H1 (cell line): ENCODE results near the gene NDUFAB1. TPM values are rescaled to one million over a fixed set of nuclear protein-coding genes. Genes with fewer than 3 reads are reported as not detected.
A peak's percentile ranks its signal among the peaks of the same experiment; 100 is the strongest.

Experiments
- CTCF ChIA-PET: fragments of 300-600 bp; sonication (Branson Sonifier 250); formaldehyde crosslinking; loops from one replicate; lab custom pipeline; 2021; ENCODE audit not compliant: partially characterized antibody; lab: Charles Lee
- POLR2A ChIA-PET: fragments of 300-600 bp; sonication (Branson Sonifier 250); formaldehyde crosslinking; loops from one replicate; lab custom pipeline; 2021; ENCODE audit warnings: inconsistent platforms; ENCODE audit not compliant: partially characterized antibody; lab: Charles Lee
- DNase-seq, 2 experiments: peaks; one replicate each; pipeline versions ENCODE4 v3.0.0 to v3.0.0-alpha.2; 2010 to 2022; ENCODE audit warnings: low spot score in 2 of 2, low read depth in 1 of 2, mixed read lengths in 1 of 2
- FAIRE-seq: peaks from 2 replicates; lab custom pipeline; 2011; peaks lifted over from hg19 to GRCh38; lab: Jason Lieb, UNC
- H2AFZ ChIP-seq: 2 replicates; pipeline ENCODE4 v1.8.1; 2012; ENCODE audit warnings: low read length, inconsistent platforms
- H2AK5ac ChIP-seq: 2 replicates; pipeline ENCODE4 v1.6.1; 2013; ENCODE audit warnings: low read depth, low read length
- H2BK120ac ChIP-seq: replicated peaks from 2 replicates; pipeline ENCODE3; 2013; ENCODE audit warnings: low read depth, low read length, inconsistent platforms
- H2BK12ac ChIP-seq: 2 replicates; pipeline ENCODE4 v1.6.1; 2013; ENCODE audit warnings: low read depth, low read length
- H2BK15ac ChIP-seq: 2 replicates; pipeline ENCODE4 v1.6.1; 2013; ENCODE audit warnings: low read length
- H2BK20ac ChIP-seq: 2 replicates; pipeline ENCODE4 v1.6.1; 2013; ENCODE audit warnings: low read length
- H2BK5ac ChIP-seq: 2 replicates; pipeline ENCODE4 v1.6.1; 2013; ENCODE audit warnings: low read depth, low read length
- H3K14ac ChIP-seq: 2 replicates; pipeline ENCODE4 v1.6.1; 2013; ENCODE audit warnings: inconsistent platforms; ENCODE audit not compliant: insufficient read length
- H3K18ac ChIP-seq: 2 replicates; pipeline ENCODE4 v1.6.1; 2013; ENCODE audit warnings: low read length; ENCODE audit errors: extremely low read depth
- H3K23ac ChIP-seq: 2 replicates; pipeline ENCODE4 v1.6.1; 2013; ENCODE audit warnings: inconsistent platforms; ENCODE audit not compliant: insufficient read length
- H3K23me2 ChIP-seq: 2 replicates; pipeline ENCODE4 v1.6.1; 2013; ENCODE audit warnings: low read depth, low read length
- H3K27ac ChIP-seq: 2 replicates; pipeline ENCODE4 v1.6.1; 2011; ENCODE audit warnings: low read depth, low read length, inconsistent platforms
- H3K27me3 ChIP-seq, 4 experiments: replicated peaks in 1 of 4; 1 replicate in 1 of 4; 2 replicates in 3 of 4; pipeline versions ENCODE4 v1.6.1 to v1.8.1; 2011 to 2013; ENCODE audit warnings: low read length in 3 of 4, mild to moderate bottlenecking in 3 of 4, inconsistent platforms in 2 of 4, mixed read lengths in 2 of 4, moderate library complexity in 1 of 4; ENCODE audit not compliant: control insufficient read depth in 3 of 4, insufficient read depth in 3 of 4; ENCODE audit errors: extremely low read depth in 1 of 4
- H3K36me3 ChIP-seq, 4 experiments: 2 replicates each; pipeline versions ENCODE4 v1.6.1 to v1.8.1; 2011 to 2013; ENCODE audit warnings: mild to moderate bottlenecking in 4 of 4, low read length in 3 of 4, moderate library complexity in 2 of 4, control low read depth in 1 of 4, inconsistent platforms in 1 of 4; ENCODE audit not compliant: insufficient read depth in 4 of 4, control insufficient read depth in 2 of 4
- H3K4ac ChIP-seq: replicated peaks from 2 replicates; pipeline ENCODE3; 2013; ENCODE audit warnings: low read length, low read depth, mixed read lengths, inconsistent platforms; ENCODE audit not compliant: insufficient read length
- H3K4me1 ChIP-seq, 4 experiments: replicated peaks in 1 of 4; 1 replicate in 1 of 4; 2 replicates in 3 of 4; pipeline versions ENCODE4 v1.6.1 to v1.8.1; 2011 to 2013; ENCODE audit warnings: low read length in 3 of 4, inconsistent platforms in 2 of 4, mixed read lengths in 1 of 4; ENCODE audit not compliant: insufficient read depth in 4 of 4, control insufficient read depth in 3 of 4
- H3K4me2 ChIP-seq, 2 experiments: 2 replicates each; pipeline versions ENCODE4 v1.6.1 to v1.8.1; 2011 to 2013; ENCODE audit warnings: low read depth in 2 of 2, low read length in 2 of 2, control low read depth in 1 of 2, inconsistent platforms in 1 of 2, mild to moderate bottlenecking in 1 of 2; ENCODE audit not compliant: insufficient read depth in 1 of 2
- H3K4me3 ChIP-seq, 4 experiments: fragments of 200-600, 300-600 bp in 1 of 4; sonication (generic), shearing (Covaris generic), sonication (Bioruptor Twin) in 1 of 4; 2 replicates each; pipeline versions ENCODE4 v1.5.1 to v1.8.1; 2011 to 2016; ENCODE audit warnings: low read length in 4 of 4, low read depth in 3 of 4, control low read depth in 2 of 4, inconsistent platforms in 2 of 4, mild to moderate bottlenecking in 2 of 4, mixed read lengths in 1 of 4, moderate library complexity in 1 of 4; ENCODE audit not compliant: insufficient read depth in 2 of 4; ENCODE audit errors: extremely low read depth in 1 of 4
- H3K56ac ChIP-seq: replicated peaks from 2 replicates; pipeline ENCODE3; 2013; ENCODE audit warnings: low read depth, mild to moderate bottlenecking, mixed read lengths, low read length, inconsistent platforms; ENCODE audit not compliant: insufficient read length
- H3K79me1 ChIP-seq: 2 replicates; pipeline ENCODE4 v1.6.1; 2013; ENCODE audit warnings: low read depth, low read length, control low read depth
- H3K79me2 ChIP-seq, 2 experiments: 2 replicates each; pipeline versions ENCODE4 v1.6.1 to v1.8.1; 2012 to 2013; ENCODE audit warnings: low read length in 2 of 2, mild to moderate bottlenecking in 2 of 2, inconsistent platforms in 1 of 2; ENCODE audit not compliant: insufficient read depth in 2 of 2, control insufficient read depth in 1 of 2
- H3K9ac ChIP-seq, 4 experiments: replicated peaks in 1 of 4; 1 replicate in 1 of 4; 2 replicates in 3 of 4; pipeline versions ENCODE4 v1.6.1 to v1.8.1; 2011 to 2013; ENCODE audit warnings: low read depth in 3 of 4, low read length in 3 of 4, control low read depth in 2 of 4, mild to moderate bottlenecking in 2 of 4, moderate library complexity in 2 of 4, inconsistent platforms in 1 of 4; ENCODE audit errors: extremely low read depth in 1 of 4
- H3K9me3 ChIP-seq, 2 experiments: 2 replicates each; pipeline versions ENCODE4 v1.6.1 to v1.8.1; 2012 to 2013; ENCODE audit warnings: mild to moderate bottlenecking in 2 of 2, moderate library complexity in 2 of 2, control low read depth in 1 of 2, inconsistent platforms in 1 of 2, low read depth in 1 of 2, low read length in 1 of 2, mixed read lengths in 1 of 2; ENCODE audit not compliant: insufficient read depth in 2 of 2
- H4K20me1 ChIP-seq, 2 experiments: replicated peaks in 1 of 2; 2 replicates each; pipeline versions ENCODE3 to v1.8.1; 2011 to 2013; ENCODE audit warnings: inconsistent platforms in 2 of 2, low read length in 2 of 2, mild to moderate bottlenecking in 1 of 2; ENCODE audit not compliant: insufficient read depth in 2 of 2, control insufficient read depth in 1 of 2
- H4K5ac ChIP-seq: 2 replicates; pipeline ENCODE4 v1.6.1; 2013; ENCODE audit warnings: low read length, low read depth, mixed read lengths, inconsistent platforms; ENCODE audit not compliant: insufficient read length
- H4K8ac ChIP-seq: 2 replicates; pipeline ENCODE4 v1.8.0; 2013; ENCODE audit warnings: mild to moderate bottlenecking, moderate library complexity, low read length, inconsistent platforms; ENCODE audit not compliant: insufficient read depth; ENCODE audit errors: extremely low read depth
- H4K91ac ChIP-seq: replicated peaks from 2 replicates; pipeline ENCODE3; 2013; ENCODE audit warnings: low read length, mixed read lengths, inconsistent platforms; ENCODE audit not compliant: insufficient read length
- ASH2L ChIP-seq: fragments of 200-600, 300-600 bp; sonication (generic); IDR thresholded peaks from one replicate; pipeline ENCODE4 v1.7.1; 2017; ENCODE audit warnings: low read length
- CTBP2 ChIP-seq: IDR thresholded peaks from 2 replicates; pipeline ENCODE4 v1.7.0; 2011; ENCODE audit warnings: borderline replicate concordance, mild to moderate bottlenecking, moderate library complexity, mixed read lengths, low read length; ENCODE audit not compliant: insufficient read depth, insufficient read length
- HDAC2 ChIP-seq, 2 experiments: fragments of 300-600 bp in 1 of 2; sonication (generic) in 1 of 2; IDR thresholded peaks; 2 replicates each; pipeline ENCODE4 v1.6.1; 2011 to 2012; ENCODE audit warnings: low read depth in 2 of 2, low read length in 2 of 2, mild to moderate bottlenecking in 2 of 2, moderate library complexity in 2 of 2, borderline replicate concordance in 1 of 2, inconsistent platforms in 1 of 2
- PHF8 ChIP-seq: fragments of 200-600 bp; sonication (generic); conservative IDR thresholded peaks from 2 replicates; pipeline ENCODE4 v1.7.1; 2012; ENCODE audit warnings: low read depth, mild to moderate bottlenecking, inconsistent platforms, low read length, moderate library complexity
- SAP30 ChIP-seq: fragments of 300-600 bp; sonication (generic); IDR thresholded peaks from 2 replicates; pipeline ENCODE4 v1.7.1; 2012; ENCODE audit warnings: low read length, moderate library complexity, mild to moderate bottlenecking, inconsistent platforms; ENCODE audit not compliant: insufficient read depth, insufficient replicate concordance
- SIN3A ChIP-seq, 2 experiments: IDR thresholded peaks in 1 of 2; conservative IDR thresholded peaks in 1 of 2; 2 replicates each; pipeline ENCODE4 v1.6.1; 2011 to 2012; ENCODE audit warnings: low read length in 2 of 2, improper control_type of control experiment in 1 of 2, low read depth in 1 of 2, mild to moderate bottlenecking in 1 of 2
- TAF1 ChIP-seq: IDR thresholded peaks from 2 replicates; pipeline ENCODE4 v1.6.1; 2011; ENCODE audit warnings: mild to moderate bottlenecking, low read depth, low read length
- WGBS, 2 experiments: shearing (Covaris generic) in 1 of 2; methylation state at CpG; one replicate each; pipeline versions ENCODE4 v1.1.6 to v1.1.7; 2013 to 2015; ENCODE audit warnings: low lambda C conversion rate in 2 of 2, mixed read lengths in 2 of 2, inconsistent platforms in 1 of 2, low coverage in 1 of 2, missing lambda C conversion rate in 1 of 2; ENCODE audit not compliant: insufficient replicate concordance in 2 of 2, insufficient coverage in 1 of 2, insufficient read length in 1 of 2; ENCODE audit errors: extremely low coverage in 1 of 2, missing lambda C conversion rate in 1 of 2; 5-methylcytosine and 5-hydroxymethylcytosine counted together
- polyA plus RNA-seq, 7 experiments: library from polyadenylated mRNA; depleted of rRNA in 3 of 7; stranded (reverse) in 5 of 7; unstranded in 2 of 7; fragments of >200 nt in 5 of 7; fragments of 200-250 nt in 2 of 7; gene quantifications; 1 replicate in 5 of 7; 2 replicates in 1 of 7; 4 replicates in 1 of 7; pipeline versions ENCODE4 v1.2.1 to v1.2.3, GENCODE V29; 2011 to 2013; ENCODE audit warnings: missing spikeins in 2 of 7, mixed read lengths in 2 of 7
- total RNA-seq: library from RNA; stranded (reverse); fragmentation: NEBNext Ultra II Directional; extraction: Animal tissue kit (Norgen Biotek cat#: 25700); gene quantifications from 2 replicates; pipeline ENCODE4 v1.2.1, GENCODE V29; 2021

The NDUFAB1 gene
- total and polyA plus RNA-seq, 2 of the 8 experiments (the other 6 are each of a cell fraction or from before 2014, with no cell fraction given) = 135 to 294 TPM

DNA sequence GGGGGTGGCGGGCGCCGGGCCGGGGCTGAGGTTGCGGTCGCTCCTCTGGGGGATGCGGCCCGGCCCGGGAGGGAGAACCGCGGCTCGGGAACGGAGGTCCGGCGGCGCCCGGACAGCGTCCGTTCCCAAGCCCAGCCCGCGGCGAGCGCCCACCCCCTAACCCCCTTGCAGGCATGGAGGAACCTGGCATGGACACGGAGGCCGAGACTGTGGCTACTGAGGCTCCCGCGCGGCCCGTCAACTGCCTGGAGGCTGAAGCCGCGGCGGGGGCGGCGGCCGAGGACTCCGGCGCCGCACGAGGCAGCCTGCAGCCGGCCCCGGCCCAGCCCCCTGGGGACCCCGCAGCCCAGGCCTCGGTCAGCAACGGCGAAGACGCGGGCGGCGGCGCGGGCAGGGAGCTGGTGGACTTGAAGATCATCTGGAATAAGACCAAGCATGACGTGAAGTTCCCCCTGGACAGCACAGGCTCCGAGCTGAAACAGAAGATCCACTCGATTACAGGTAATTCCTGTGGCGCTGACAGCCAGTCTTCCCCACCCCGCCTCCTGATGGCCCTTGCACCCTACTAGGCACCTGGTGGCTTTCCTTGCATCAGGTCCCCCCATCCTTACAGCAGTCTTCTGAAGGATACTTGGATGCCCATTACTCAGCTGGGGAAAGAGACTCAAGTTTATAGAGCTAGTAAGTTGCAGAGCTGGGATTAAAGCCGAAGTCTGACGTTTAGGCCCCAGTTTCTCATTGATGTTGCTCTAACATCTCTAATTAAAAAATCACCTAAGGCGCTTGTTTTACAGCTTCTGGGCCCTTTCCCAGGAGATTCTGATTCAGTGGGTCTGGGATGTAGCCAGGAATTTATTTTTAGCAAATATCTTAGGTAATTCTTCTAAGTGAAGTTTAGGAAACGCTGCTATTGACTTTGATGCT is 38.1 kb downstream of the NDUFAB1 start:
- H2AFZ ChIP-seq = no peak overlapping the region
- H4K5ac ChIP-seq = peak overlapping the region; percentile 30
- no peak for TF ChIP-seq SAP30
- TF ChIP-seq CTBP2 = no peak
- TF ChIP-seq TAF1 = peak; percentile 0; the same call in 1 of the 2 replicates
- 0 out of 4 replicates have a peak, but pooled peaks of 1 of the 2 experiments have one; percentile 18 for TF ChIP-seq SIN3A (conservative IDR thresholded peaks at IDR 0.05 in 1 of 2, IDR thresholded peaks at IDR 0.05 in 1 of 2; ENCODE audit: low read depth in 1 of 2, low read length in 2 of 2)
- peak; percentile 79 for TF ChIP-seq PHF8
- no peak for TF ChIP-seq HDAC2 (IDR thresholded peaks at IDR 0.05; ENCODE audit: borderline replicate concordance in 1 of 2, low read depth in 2 of 2, low read length in 2 of 2)
- TF ChIP-seq ASH2L = peak; percentile 15
- H3K23me2 ChIP-seq = no peaks in the 10 kb centered on the region
- H3K79me1 ChIP-seq = no peaks in the 10 kb centered on the region
- ChIA-PET CTCF (interaction anchor here (0.6 to 4.1 kb wide), 6 partner anchors 17 to 122 kb away, joined by 3 to 17 read pairs (median 4); partner anchors contain the start of gene NDUFAB1), POLR2A (interaction anchor here (0.6 to 4.1 kb wide), 25 partner anchors 9 to 356 kb away, joined by 3 to 38 read pairs (median 3); partner anchors contain the start of genes COG7, DCTN5, GGA2 and NDUFAB1)
- peak overlapping the region; percentile 42; the same call in 1 of the 2 replicates for H3K18ac ChIP-seq
- no peak overlapping the region for H2BK120ac ChIP-seq
- H2BK15ac ChIP-seq = no peak overlapping the region
- peak overlapping the region; percentile 61 to 90 for H3K4me2 ChIP-seq
- no peak for DNase-seq
- H3K9me3 ChIP-seq = no peaks in the 10 kb centered on the region
- H3K27me3 ChIP-seq = no peaks in the 10 kb centered on the region
- H3K56ac ChIP-seq = no peak overlapping the region
- H4K20me1 ChIP-seq = peaks cover 3 to 4% of the 10 kb centered on the region in 2 experiments
- peak overlapping the region; percentile 93 for H3K27ac ChIP-seq
- H3K23ac ChIP-seq = no peak overlapping the region
- H2AK5ac ChIP-seq = no peak overlapping the region
- peaks cover 14 to 39% (median 36%) of the 10 kb centered on the region in 4 experiments for H3K36me3 ChIP-seq
- no peaks in the 10 kb centered on the region; a peak in 1 of 7 replicates for H3K4me1 ChIP-seq
- peak overlapping the region; percentile 19; the same call in 1 of the 2 replicates for H2BK5ac ChIP-seq
- H3K4me3 ChIP-seq = peak overlapping the region; percentile 44 to 90 (median 82)
- H3K4ac ChIP-seq = no peak overlapping the region
- H2BK12ac ChIP-seq = no peak overlapping the region
- peak overlapping the region; percentile 60; the same call in 1 of the 2 replicates for H4K8ac ChIP-seq
- WGBS, 2 experiments = 13% methylated on average over 23 of the region's 60 CpGs; no CpG with 5 or more reads in 1 of the 2 experiments
- H3K14ac ChIP-seq = no peak overlapping the region
- no peak for FAIRE-seq
- no peak overlapping the region for H4K91ac ChIP-seq
- H3K9ac ChIP-seq = peak overlapping the region; percentile 74 to 100 (median 93)
- H3K79me2 ChIP-seq = peaks cover 0 to 62% of the 10 kb centered on the region in 2 experiments
- no peak overlapping the region for H2BK20ac ChIP-seq
